ENCODE measurements around the gene LRRC8E. TPM values are rescaled to one million over a fixed set of nuclear protein-coding genes. Genes with fewer than 3 reads are reported as not detected.
A peak's percentile ranks its signal among the peaks of the same experiment; 100 is the strongest.

LRRC8E gene
- total and polyA plus RNA-seq, 10 of the 15 experiments (the other 5 are each of a cell fraction or from before 2014, with no cell fraction given): 0.04 to 0.32 (median 0.25) TPM; not detected in 7

DNA sequence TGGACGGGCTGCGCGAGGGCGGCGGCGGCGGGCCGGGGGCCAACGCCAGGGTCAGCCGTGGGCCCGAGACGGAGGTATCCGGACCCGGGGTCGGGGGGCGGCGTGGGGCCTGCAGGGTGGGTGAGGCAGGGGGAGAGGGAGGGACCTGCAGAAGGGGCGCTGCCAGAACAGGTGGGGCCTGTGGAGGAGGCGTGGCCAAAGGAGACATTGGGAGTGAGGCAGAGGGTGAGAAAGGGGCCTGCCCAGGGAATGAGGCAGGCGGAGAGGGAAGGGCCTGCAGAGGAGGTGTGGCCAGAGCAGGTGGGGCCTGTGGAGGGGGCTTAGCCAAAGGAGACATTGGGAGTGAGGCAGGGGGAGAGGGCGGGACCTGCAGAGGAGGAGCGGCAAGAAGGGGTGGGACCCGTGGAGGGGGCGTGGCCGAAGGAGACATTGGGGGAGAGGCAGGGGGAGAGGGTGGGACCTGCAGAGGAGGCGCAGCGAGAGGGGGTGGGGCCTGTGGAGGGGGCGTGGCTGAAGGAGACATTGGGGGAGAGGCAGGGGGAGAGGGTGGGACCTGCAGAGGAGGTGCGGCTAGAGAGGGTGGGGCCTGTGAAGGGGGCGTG is 18.3 kb upstream of the LRRC8E start:
- no TSS peak for BruUV-seq (replicated peaks)
- DNase-seq (ENCODE audit: low read depth, low spot score): no peak
- peak overlapping the region; percentile 95 for H3K4me2 ChIP-seq (ENCODE audit: control insufficient read depth, insufficient read depth)
- H4K20me1 ChIP-seq (ENCODE audit: control insufficient read depth, insufficient read depth): no peaks in the 10 kb centered on the region
- peaks cover 12% of the 10 kb centered on the region; the same call in 1 of the 2 replicates for H3K4me1 ChIP-seq (ENCODE audit: control insufficient read depth, insufficient read depth, low read length)
- H2AFZ ChIP-seq (ENCODE audit: control insufficient read depth, low read depth, low read length): peak overlapping the region; percentile 88
- H3K9ac ChIP-seq (ENCODE audit: control insufficient read depth, insufficient read depth, low read length): no peak overlapping the region
- WGBS (ENCODE audit: insufficient coverage, insufficient replicate concordance, low lambda C conversion rate, missing lambda C conversion rate): 19% methylated on average over 16 of the region's 30 CpGs
- peaks cover 3% of the 10 kb centered on the region in 2 experiments; a peak in 3 of 4 replicates for H3K27me3 ChIP-seq (replicated peaks in 1 of 2; ENCODE audit: control insufficient read depth in 2 of 2, insufficient read depth in 2 of 2, low read length in 1 of 2)
- no peaks in the 10 kb centered on the region; the same call in 2 of the 3 replicates for H3K9me3 ChIP-seq (replicated peaks; ENCODE audit: control insufficient read depth, insufficient read depth, low read length)
- no peak for FAIRE-seq
- ChIA-PET SMC1A (ENCODE audit: uncharacterized antibody, unreplicated experiment) (interaction anchor here (1.1 kb wide), 1 partner anchor 189 kb away, joined by 3 read pairs; the partner anchor contains the start of gene TRAPPC5), RAD21 (ENCODE audit: unreplicated experiment) (interaction anchor here (0.6 to 1.7 kb wide), 3 partner anchors 34 to 189 kb away, joined by 3 to 8 read pairs (median 3); partner anchors contain the start of genes MAP2K7, SNAPC2 and TRAPPC5), CTCF (interaction anchor here (0.6 to 2.0 kb wide), 16 partner anchors 11 to 481 kb away, joined by 3 to 19 read pairs (median 4); partner anchors contain the start of genes FCER2, MAP2K7, PET100 and SNAPC2), POLR2A (interaction anchor here (1.1 to 1.8 kb wide), 2 partner anchors 20 to 51 kb away, joined by 4 to 5 read pairs; partner anchors contain the start of gene SNAPC2)
- H3K4me3 ChIP-seq: peak overlapping the region; percentile 48; the same call in 1 of the 2 replicates
- intact Hi-C loops (cut with micrococcal nuclease; ENCODE audit: unreplicated experiment) (loop anchor here (2.0 kb wide), 1 partner anchor 33 kb away; the partner anchor contains the start of gene MAP2K7), in situ Hi-C loops (cut with MboI) (no loop called here)
- no peaks in the 10 kb centered on the region for H3K79me2 ChIP-seq (ENCODE audit: control insufficient read depth, insufficient read depth, low read length)
- H3K36me3 ChIP-seq (ENCODE audit: control insufficient read depth in 2 of 2, insufficient read depth in 2 of 2, low read length in 1 of 2): no peaks in the 10 kb centered on the region
- no peak overlapping the region for H3K27ac ChIP-seq (ENCODE audit: control insufficient read depth, insufficient read depth)
- peak; percentile 10 for TF ChIP-seq SP1 (IDR thresholded peaks at IDR 0.05; ENCODE audit: low read depth, low read length)
- no peak for TF ChIP-seq ZNF24 (IDR thresholded peaks at IDR 0.05)
- no peak for ATAC-seq

DNA sequence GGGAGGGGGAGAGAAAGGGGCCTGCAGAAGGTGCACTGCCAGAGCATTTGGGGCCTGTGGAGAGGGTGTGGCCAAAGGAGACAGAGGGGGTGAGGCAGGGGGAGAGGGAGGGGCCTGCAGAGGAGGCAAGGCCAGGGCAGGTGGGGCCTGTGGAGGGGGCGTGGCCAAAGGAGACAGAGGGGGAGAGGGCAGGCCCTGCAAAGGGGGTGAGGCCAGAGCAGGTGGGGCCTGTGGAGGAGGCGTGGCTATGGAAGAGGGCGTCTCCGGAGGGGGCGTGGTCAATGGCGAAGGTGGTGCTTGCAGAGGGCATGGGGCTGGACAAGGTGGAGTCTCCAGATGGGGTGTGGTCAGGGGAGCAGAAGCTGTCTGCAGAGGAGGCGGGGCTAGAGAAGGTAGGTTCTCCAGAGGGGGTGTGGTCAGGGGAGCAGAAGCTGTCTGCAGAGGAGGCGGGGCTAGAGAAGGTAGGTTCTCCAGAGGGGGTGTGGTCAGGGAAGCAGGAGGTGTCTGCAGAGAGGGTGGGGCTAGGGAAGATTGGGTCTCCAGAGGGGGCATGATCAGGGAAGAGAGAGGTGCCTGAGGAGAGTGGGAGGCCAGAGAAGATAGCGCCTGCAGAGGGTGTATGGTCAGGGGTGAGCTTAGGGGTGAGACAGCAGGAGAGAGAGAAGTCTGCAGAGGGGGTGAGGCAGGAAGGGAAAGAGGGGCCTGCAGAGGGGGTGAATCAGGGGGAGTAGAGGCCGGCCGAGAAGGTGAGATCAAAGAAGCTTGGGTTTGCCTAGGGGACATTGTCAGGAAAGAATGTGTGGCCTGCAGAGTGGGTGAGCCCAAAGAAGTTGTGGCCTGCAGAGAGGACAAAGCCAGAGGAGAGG is 17.5 kb upstream of the LRRC8E start:
- DNase-seq (ENCODE audit: low read depth, low spot score) (no peak), ATAC-seq (peak; percentile 12), FAIRE-seq (peak; percentile 62)
- Histone ChIP-seq H3K27me3 (replicated peaks in 1 of 2; ENCODE audit: control insufficient read depth in 2 of 2, insufficient read depth in 2 of 2, low read length in 1 of 2) (peaks cover 3% of the 10 kb centered on the region in 2 experiments; a peak in 3 of 4 replicates), H3K4me3 (no peak overlapping the region), H3K9me3 (replicated peaks; ENCODE audit: control insufficient read depth, insufficient read depth, low read length) (no peaks in the 10 kb centered on the region; the same call in 2 of the 3 replicates), H3K79me2 (ENCODE audit: control insufficient read depth, insufficient read depth, low read length) (no peaks in the 10 kb centered on the region), H3K36me3 (ENCODE audit: control insufficient read depth in 2 of 2, insufficient read depth in 2 of 2, low read length in 1 of 2) (no peaks in the 10 kb centered on the region), H4K20me1 (ENCODE audit: control insufficient read depth, insufficient read depth) (no peaks in the 10 kb centered on the region), H3K4me2 (ENCODE audit: control insufficient read depth, insufficient read depth) (no peak overlapping the region), H3K4me1 (ENCODE audit: control insufficient read depth, insufficient read depth, low read length) (peaks cover 12% of the 10 kb centered on the region; the same call in 1 of the 2 replicates), H3K9ac (ENCODE audit: control insufficient read depth, insufficient read depth, low read length) (no peak overlapping the region), H2AFZ (ENCODE audit: control insufficient read depth, low read depth, low read length) (no peak overlapping the region), H3K27ac (ENCODE audit: control insufficient read depth, insufficient read depth) (no peak overlapping the region)
- POLR2A ChIA-PET: no interaction called here
- SMC1A ChIA-PET (ENCODE audit: uncharacterized antibody, unreplicated experiment): no interaction called here
- intact Hi-C loops (cut with micrococcal nuclease; ENCODE audit: unreplicated experiment): no loop called here
- CTCF ChIA-PET: interaction anchor here (0.6 kb wide), 1 partner anchor 381 kb away, joined by 3 read pairs; no protein-coding TSS in a partner anchor
- in situ Hi-C loops (cut with MboI): no loop called here
- no TSS peak for BruUV-seq (replicated peaks)
- TF ChIP-seq HDGF (IDR thresholded peaks at IDR 0.05): peak; percentile 46; the same call in 1 of the 2 replicates
- no peak for TF ChIP-seq JUND (IDR thresholded peaks at IDR 0.05; ENCODE audit: low read depth, low read length)
- 16% methylated on average over 10 of the region's 11 CpGs for WGBS (ENCODE audit: insufficient coverage, insufficient replicate concordance, low lambda C conversion rate, missing lambda C conversion rate)
- RAD21 ChIA-PET (ENCODE audit: unreplicated experiment): no interaction called here
